HG02852 (cell line): ENCODE results near the gene USP17L13.
"Not testable (repeated sequence)": the region's sequence is repeated elsewhere in the genome, so short reads cannot be mapped to it uniquely, and the experiment has no call there.

Source experiments
- ATAC-seq: cut with Tn5 transposase; IDR thresholded peaks from one replicate; pipeline ENCODE4 v1.9.1; 2021; ENCODE audit warnings: mild to moderate bottlenecking, moderate library complexity; ENCODE audit not compliant: unreplicated experiment

Gene USP17L13, protein sequence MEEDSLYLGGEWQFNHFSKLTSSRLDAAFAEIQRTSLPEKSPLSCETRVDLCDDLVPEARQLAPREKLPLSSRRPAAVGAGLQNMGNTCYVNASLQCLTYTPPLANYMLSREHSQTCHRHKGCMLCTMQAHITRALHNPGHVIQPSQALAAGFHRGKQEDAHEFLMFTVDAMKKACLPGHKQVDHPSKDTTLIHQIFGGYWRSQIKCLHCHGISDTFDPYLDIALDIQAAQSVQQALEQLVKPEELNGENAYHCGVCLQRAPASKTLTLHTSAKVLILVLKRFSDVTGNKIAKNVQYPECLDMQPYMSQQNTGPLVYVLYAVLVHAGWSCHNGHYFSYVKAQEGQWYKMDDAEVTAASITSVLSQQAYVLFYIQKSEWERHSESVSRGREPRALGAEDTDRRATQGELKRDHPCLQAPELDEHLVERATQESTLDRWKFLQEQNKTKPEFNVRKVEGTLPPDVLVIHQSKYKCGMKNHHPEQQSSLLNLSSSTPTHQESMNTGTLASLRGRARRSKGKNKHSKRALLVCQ

DNA sequence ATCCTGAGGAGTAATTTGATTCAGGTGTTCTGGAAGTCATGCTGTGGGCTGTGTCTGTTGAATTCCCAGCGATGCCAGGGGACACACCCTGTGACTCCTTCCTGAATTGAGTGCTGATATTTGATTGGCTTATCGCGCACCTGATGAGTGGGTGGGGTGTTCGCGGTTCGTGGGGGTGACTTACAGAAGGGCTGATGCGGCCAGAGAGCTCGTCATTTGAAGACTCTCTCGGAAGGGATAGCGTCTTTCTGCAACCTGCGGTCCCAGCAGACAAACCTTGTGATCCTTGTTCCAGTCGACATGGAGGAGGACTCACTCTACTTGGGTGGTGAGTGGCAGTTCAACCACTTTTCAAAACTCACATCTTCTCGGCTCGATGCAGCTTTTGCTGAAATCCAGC is at the start of gene USP17L13:
Gene USP17L13, plus strand, starts transcription at position 301 of the 400 bp plus-strand sequence. Its CDS starts 0 bp downstream, at position 301.
- not testable (repeated sequence) for ATAC-seq

DNA sequence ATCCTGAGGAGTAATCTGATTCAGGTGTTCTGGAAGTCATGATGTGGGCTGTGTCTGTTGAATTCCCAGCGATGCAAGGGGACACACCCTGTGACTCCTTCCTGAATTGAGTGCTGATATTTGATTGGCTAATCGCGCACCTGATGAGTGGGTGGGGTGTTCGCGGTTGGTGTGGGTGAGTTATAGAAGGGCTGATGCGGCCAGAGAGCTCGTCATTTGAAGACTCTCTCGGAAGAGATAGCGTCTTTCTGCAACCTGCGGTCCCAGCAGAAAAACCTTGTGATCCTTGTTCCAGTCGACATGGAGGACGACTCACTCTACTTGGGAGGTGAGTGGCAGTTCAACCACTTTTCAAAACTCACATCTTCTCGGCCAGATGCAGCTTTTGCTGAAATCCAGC is 14.3 kb upstream of the USP17L13 start, which contains the start of gene USP17L10:
Gene USP17L10, plus strand, starts transcription at position 301 of the 400 bp plus-strand sequence. Its CDS starts 0 bp downstream, at position 301.
- not testable (repeated sequence) for ATAC-seq

DNA sequence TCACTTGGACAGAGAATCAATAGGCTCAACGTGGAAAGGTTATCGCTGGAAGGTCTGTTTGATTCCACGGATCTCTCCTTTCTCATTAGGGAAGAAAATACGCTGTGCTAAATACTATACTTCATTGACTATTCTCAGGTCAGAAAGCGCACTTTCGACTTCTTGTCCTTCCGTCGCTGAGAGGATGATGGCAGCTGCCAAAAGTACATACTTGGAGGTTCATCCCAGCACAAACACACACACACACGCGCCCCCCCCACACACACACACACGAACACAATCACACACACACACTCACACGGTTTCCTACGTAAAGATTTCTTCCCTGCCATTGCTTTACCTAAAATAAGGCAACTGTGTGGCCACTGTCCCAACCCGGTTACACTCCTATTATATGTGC is 10.0 kb upstream of the USP17L13 start:
- not testable (repeated sequence) for ATAC-seq

DNA sequence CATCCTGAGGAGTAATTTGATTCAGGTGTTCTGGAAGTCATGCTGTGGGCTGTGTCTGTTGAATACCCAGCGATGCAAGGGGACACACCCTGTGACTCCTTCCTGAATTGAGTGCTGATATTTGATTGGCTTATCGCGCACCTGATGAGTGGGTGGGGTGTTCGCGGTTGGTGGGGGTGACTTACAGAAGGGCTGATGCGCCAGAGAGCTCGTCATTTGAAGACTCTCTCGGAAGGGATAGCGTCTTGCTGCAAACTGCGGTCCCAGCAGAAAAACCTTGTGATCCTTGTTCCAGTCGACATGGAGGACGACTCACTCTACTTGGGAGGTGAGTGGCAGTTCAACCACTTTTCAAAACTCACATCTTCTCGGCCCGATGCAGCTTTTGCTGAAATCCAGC is 9.6 kb upstream of the USP17L13 start, which contains the start of gene USP17L11:
Gene USP17L11, plus strand, starts transcription at position 301 of the 400 bp plus-strand sequence. Its CDS starts 0 bp downstream, at position 301.
- not testable (repeated sequence) for ATAC-seq

DNA sequence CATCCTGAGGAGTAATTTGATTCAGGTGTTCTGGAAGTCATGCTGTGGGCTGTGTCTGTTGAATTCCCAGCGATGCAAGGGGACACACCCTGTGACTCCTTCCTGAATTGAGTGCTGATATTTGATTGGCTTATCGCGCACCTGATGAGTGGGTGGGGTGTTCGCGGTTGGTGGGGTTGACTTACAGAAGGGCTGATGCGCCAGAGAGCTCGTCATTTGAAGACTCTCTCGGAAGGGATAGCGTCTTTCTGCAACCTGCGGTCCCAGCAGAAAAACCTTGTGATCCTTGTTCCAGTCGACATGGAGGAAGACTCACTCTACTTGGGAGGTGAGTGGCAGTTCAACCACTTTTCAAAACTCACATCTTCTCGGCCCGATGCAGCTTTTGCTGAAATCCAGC is 4.8 kb upstream of the USP17L13 start, which contains the start of gene USP17L12:
Gene USP17L12, plus strand, starts transcription at position 301 of the 400 bp plus-strand sequence. Its CDS starts 0 bp downstream, at position 301.
- not testable (repeated sequence) for ATAC-seq

DNA sequence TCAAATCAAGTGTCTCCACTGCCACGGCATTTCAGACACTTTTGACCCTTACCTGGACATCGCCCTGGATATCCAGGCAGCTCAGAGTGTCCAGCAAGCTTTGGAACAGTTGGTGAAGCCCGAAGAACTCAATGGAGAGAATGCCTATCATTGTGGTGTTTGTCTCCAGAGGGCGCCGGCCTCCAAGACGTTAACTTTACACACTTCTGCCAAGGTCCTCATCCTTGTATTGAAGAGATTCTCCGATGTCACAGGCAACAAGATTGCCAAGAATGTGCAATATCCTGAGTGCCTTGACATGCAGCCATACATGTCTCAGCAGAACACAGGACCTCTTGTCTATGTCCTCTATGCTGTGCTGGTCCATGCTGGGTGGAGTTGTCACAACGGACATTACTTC is 5.6 kb downstream of the USP17L13 start:
- ATAC-seq, result not testable (repeated sequence)

DNA sequence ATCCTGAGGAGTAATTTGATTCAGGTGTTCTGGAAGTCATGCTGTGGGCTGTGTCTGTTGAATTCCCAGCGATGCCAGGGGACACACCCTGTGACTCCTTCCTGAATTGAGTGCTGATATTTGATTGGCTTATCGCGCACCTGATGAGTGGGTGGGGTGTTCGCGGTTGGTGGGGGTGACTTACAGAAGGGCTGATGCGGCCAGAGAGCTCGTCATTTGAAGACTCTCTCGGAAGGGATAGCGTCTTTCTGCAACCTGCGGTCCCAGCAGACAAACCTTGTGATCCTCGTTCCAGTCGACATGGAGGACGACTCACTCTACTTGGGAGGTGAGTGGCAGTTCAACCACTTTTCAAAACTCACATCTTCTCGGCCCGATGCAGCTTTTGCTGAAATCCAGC is 9.4 kb downstream of the USP17L13 start, which contains the start of gene USP17L15:
Gene USP17L15, plus strand, starts transcription at position 301 of the 400 bp plus-strand sequence. Its CDS starts 0 bp downstream, at position 301.
- ATAC-seq, result not testable (repeated sequence)

DNA sequence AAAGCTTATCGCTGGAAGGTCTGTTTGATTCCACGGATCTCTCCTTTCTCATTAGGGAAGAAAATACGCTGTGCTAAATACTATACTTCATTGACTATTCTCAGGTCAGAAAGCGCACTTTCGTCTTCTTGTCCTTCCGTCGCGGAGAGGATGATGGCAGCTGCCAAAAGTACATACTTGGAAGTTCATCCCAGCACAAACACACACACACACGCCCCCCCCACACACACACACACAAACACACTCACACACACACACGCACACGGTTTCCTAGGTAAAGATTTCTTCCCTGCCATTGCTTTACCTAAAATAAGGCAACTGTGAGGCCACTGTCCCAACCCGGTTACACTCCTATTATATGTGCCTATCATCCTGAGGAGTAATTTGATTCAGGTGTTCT is 13.8 kb downstream of the USP17L13 start:
- ATAC-seq, result not testable (repeated sequence)

- ATAC-seq, result not testable (repeated sequence)
Measured at GRCh38 chr4:9243579-9243978, 18.9 kb downstream of the USP17L13 start, which contains the start of gene USP17L17. Gene USP17L17, plus strand, starts transcription at chr4:9243879. Its CDS starts 0 bp downstream, at chr4:9243879.

DNA sequence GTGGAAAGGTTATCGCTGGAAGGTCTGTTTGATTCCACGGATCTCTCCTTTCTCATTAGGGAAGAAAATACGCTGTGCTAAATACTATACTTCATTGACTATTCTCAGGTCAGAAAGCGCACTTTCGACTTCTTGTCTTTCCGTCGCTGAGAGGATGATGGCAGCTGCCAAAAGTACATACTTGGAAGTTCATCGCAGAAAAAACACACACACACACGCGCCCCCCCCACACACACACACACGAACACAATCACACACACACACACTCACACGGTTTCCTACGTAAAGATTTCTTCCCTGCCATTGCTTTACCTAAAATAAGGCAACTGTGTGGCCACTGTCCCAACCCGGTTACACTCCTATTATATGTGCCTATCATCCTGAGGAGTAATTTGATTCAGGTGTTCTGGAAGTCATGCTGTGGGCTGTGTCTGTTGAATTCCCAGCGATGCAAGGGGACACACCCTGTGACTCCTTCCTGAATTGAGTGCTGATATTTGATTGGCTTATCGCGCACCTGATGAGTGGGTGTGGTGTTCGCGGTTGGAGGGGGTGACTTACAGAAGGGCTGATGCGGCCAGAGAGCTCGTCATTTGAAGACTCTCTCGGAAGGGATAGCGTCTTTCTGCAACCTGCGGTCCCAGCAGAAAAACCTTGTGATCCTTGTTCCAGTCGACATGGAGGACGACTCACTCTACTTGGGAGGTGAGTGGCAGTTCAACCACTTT is 23.4 kb downstream of the USP17L13 start, which contains the start of gene USP17L18:
Gene USP17L18, plus strand, starts transcription at position 678 of the 728 bp plus-strand sequence. Its CDS starts 0 bp downstream, at position 678.
- ATAC-seq, result not testable (repeated sequence)

DNA sequence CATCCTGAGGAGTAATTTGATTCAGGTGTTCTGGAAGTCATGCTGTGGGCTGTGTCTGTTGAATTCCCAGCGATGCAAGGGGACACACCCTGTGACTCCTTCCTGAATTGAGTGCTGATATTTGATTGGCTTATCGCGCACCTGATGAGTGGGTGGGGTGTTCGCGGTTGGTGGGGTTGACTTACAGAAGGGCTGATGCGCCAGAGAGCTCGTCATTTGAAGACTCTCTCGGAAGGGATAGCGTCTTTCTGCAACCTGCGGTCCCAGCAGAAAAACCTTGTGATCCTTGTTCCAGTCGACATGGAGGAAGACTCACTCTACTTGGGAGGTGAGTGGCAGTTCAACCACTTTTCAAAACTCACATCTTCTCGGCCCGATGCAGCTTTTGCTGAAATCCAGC is 28.4 kb downstream of the USP17L13 start, which contains the start of gene USP17L19:
Gene USP17L19, plus strand, starts transcription at position 301 of the 400 bp plus-strand sequence. Its CDS starts 0 bp downstream, at position 301.
- not testable (repeated sequence) for ATAC-seq

- ATAC-seq, result not testable (repeated sequence)
Measured at GRCh38 chr4:9257824-9258223, 33.1 kb downstream of the USP17L13 start, which contains the start of gene USP17L20. Gene USP17L20, plus strand, starts transcription at chr4:9258124. Its CDS starts 0 bp downstream, at chr4:9258124.

GRCh38 chr4:9262572-9262971 is 37.9 kb downstream of the USP17L13 start, which contains the start of gene USP17L21:
Gene USP17L21, plus strand, starts transcription at chr4:9262872. Its CDS starts 0 bp downstream, at chr4:9262872.
- ATAC-seq, result not testable (repeated sequence)

DNA sequence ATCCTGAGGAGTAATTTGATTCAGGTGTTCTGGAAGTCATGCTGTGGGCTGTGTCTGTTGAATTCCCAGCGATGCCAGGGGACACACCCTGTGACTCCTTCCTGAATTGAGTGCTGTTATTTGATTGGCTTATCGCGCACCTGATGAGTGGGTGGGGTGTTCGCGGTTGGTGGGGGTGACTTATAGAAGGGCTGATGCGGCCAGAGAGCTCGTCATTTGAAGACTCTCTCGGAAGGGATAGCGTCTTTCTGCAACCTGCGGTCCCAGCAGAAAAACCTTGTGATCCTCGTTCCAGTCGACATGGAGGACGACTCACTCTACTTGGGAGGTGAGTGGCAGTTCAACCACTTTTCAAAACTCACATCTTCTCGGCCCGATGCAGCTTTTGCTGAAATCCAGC is 42.6 kb downstream of the USP17L13 start, which contains the start of gene USP17L22:
Gene USP17L22, plus strand, starts transcription at position 301 of the 400 bp plus-strand sequence. Its CDS starts 0 bp downstream, at position 301.
- ATAC-seq, result not testable (repeated sequence)

DNA sequence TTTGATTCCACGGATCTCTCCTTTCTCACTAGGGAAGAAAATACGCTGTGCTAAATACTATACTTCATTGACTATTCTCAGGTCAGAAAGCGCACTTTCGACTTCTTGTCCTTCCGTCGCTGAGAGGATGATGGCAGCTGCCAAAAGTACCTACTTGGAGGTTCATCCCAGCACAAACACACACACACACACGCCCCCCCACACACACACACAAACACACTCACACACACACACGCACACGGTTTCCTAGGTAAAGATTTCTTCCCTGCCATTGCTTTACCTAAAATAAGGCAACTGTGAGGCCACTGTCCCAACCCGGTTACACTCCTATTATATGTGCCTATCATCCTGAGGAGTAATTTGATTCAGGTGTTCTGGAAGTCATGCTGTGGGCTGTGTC is 47.0 kb downstream of the USP17L13 start:
- ATAC-seq, result not testable (repeated sequence)
